Heart right ventricle (tissue), 16 donors: ENCODE data around the gene SEPHS2. TPM values are rescaled to one million over a fixed set of nuclear protein-coding genes. Genes with fewer than 3 reads are reported as not detected.

Experiments
- ATAC-seq, 8 donors: fragments of 200-7000 bp; cut with Tn5 transposase; one replicate each; pipeline ENCODE4 v1.9.1; 2020; ENCODE audit warnings: mild to moderate bottlenecking in 8 of 8, moderate library complexity in 8 of 8, moderate number of reproducible peaks in 1 of 8
- DNase-seq, 2 donors: peaks; one replicate each; pipeline ENCODE4 v3.0.0-alpha.2; 2020
- H3K27ac ChIP-seq, 10 donors: fragments of 200-600 bp; sonication (generic) in 2 of 10; one replicate each; pipeline versions ENCODE4 v1.5.0 to v1.8.0; 2020 to 2022; ENCODE audit warnings: mild to moderate bottlenecking in 3 of 10
- H3K27me3 ChIP-seq, 7 donors: fragments of 200-600 bp; one replicate each; pipeline ENCODE4 v1.8.0; 2021 to 2022; ENCODE audit warnings: mild to moderate bottlenecking in 2 of 7
- H3K36me3 ChIP-seq, 9 donors: fragments of 200-600 bp; sonication (generic) in 1 of 9; one replicate each; pipeline versions ENCODE4 v1.5.0 to v1.8.0; 2020 to 2022; ENCODE audit warnings: mild to moderate bottlenecking in 2 of 9
- H3K4me1 ChIP-seq, 9 donors: fragments of 200-600 bp; sonication (generic) in 1 of 9; one replicate each; pipeline versions ENCODE4 v1.5.0 to v1.8.0; 2020 to 2022; ENCODE audit warnings: mild to moderate bottlenecking in 4 of 9
- H3K4me3 ChIP-seq, 10 donors: fragments of 200-600 bp; sonication (generic) in 2 of 10; one replicate each; pipeline versions ENCODE4 v1.5.0 to v1.8.0; 2020 to 2022; ENCODE audit warnings: mild to moderate bottlenecking in 7 of 10, moderate library complexity in 2 of 10
- H3K9me3 ChIP-seq, 11 donors: fragments of 200-600 bp in 10 of 11; sonication (generic) in 2 of 11; one replicate each; pipeline versions ENCODE4 v1.5.0 to v1.8.0; 2013 to 2022; ENCODE audit warnings: mild to moderate bottlenecking in 2 of 11, control low read depth in 1 of 11, moderate library complexity in 1 of 11
- WGBS, 2 donors: extraction: QIAGEN DNeasy Blood & Tissue Kit; methylation state at CpG; one replicate each; pipeline ENCODE4 v1.1.7; 2013; ENCODE audit warnings: inconsistent platforms in 1 of 2; 5-methylcytosine and 5-hydroxymethylcytosine counted together
- intact Hi-C, 10 donors: fragments of 100-400 bp; cut with DNase I; formaldehyde crosslinking; loops; one replicate each; pipeline versions ENCODE4 v1.11.1 to v1.14.2; 2022
- polyA plus RNA-seq, 2 donors: library from polyadenylated mRNA; stranded (reverse); fragments of 200-250 nt; gene quantifications; one replicate each; pipeline ENCODE4 v1.2.3, GENCODE V29; 2013
- total RNA-seq, 10 donors: library from RNA; stranded (reverse); fragmentation: NEBNext Ultra II Directional in 3 of 10; extraction: Animal tissue kit (Norgen Biotek cat#: 25700) in 3 of 10; gene quantifications; one replicate each; pipeline versions ENCODE4 v1.2.1 to v1.2.4, GENCODE V29; 2021 to 2023
- TF ChIP-seq, protein P1 (sequence below), 9 donors: fragments of 200-600 bp; sonication (generic) in 2 of 9; IDR thresholded peaks; one replicate each; pipeline versions ENCODE4 v1.5.0 to v1.8.0; 2021 to 2022; ENCODE audit warnings: antibody characterized with exemption in 9 of 9, mild to moderate bottlenecking in 5 of 9, moderate library complexity in 1 of 9
- donor health status: Arrhythmogenic right ventricular cardiomyopathy.
- donor health status: ischemic (EF 13 %, LVEDD 7.1; RV severe dilation, severe dysfunction).
- donor health status: healthy with polysubstance abuse.
- donor health status: DM: no; HTN: yes; CAD: no.
- donor health status: DM: no; HTN: no; CAD: no.
- donor health status: ischemic (EF 25% LVEDD 6.9; RV normal size, moderate dysfunction).
- donor health status: ischemic (EF 25% LVEDD 5.7; RV mildly dilated, moderate dysfunction).
- donor health status: healthy.
- donor health status: DM: yes; HTN: yes; CAD: no.
- donor health status: Ischemic cardiomyopathy.
- donor health status: ischemic (EF 35%, LVEDD 5.7; RV mildly dilated, moderate dysfunction).
- donor health status: nonischemic (EF 11% LVEDD 7.7; RV severe dilation, severe dysfunction).
- donor health status: DM: yes; HTN: yes; CAD: no.
- donor health status: PGD.
- donor health status: ischemic (EF 29% LVEDD 5.4; RV normal size, mild dysfunction).
- donor health status: nonischemic (EF 23%, LVEDD 6.1; RV moderate dilation, normal function).

Gene SEPHS2
- total and polyA plus RNA-seq, 12 donors, result 17.3 to 49.3 (median 29.3) TPM

DNA sequence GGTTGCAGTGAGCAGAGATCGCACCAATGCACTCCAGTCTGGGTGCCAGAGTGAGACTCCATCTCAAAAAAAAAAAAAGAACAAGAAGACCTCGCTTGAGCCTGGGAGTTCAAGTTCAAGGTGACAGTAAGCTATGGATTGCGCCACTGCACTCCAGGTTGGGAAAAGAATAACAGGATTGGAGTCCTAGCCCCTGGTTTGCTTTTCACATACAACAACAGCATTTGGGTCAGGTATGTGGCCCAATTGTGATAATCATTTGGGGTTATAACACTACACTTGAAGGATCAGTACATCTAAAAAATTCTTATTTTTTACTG, 3.4 kb upstream of the SEPHS2 start:
- TF ChIP-seq, protein P1, sequence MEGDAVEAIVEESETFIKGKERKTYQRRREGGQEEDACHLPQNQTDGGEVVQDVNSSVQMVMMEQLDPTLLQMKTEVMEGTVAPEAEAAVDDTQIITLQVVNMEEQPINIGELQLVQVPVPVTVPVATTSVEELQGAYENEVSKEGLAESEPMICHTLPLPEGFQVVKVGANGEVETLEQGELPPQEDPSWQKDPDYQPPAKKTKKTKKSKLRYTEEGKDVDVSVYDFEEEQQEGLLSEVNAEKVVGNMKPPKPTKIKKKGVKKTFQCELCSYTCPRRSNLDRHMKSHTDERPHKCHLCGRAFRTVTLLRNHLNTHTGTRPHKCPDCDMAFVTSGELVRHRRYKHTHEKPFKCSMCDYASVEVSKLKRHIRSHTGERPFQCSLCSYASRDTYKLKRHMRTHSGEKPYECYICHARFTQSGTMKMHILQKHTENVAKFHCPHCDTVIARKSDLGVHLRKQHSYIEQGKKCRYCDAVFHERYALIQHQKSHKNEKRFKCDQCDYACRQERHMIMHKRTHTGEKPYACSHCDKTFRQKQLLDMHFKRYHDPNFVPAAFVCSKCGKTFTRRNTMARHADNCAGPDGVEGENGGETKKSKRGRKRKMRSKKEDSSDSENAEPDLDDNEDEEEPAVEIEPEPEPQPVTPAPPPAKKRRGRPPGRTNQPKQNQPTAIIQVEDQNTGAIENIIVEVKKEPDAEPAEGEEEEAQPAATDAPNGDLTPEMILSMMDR (IDR thresholded peaks at IDR 0.05), result no peak
- Histone ChIP-seq H3K36me3 (peaks cover 0 to 7% (median 0%) of the 10 kb centered on the region in 9 donors), H3K27me3 (no peaks in the 10 kb centered on the region), H3K9me3 (no peaks in the 10 kb centered on the region), H3K27ac (no peak overlapping the region), H3K4me1 (peaks cover 0 to 28% (median 14%) of the 10 kb centered on the region in 9 donors), H3K4me3 (no peak overlapping the region)
- intact Hi-C loops, result loop anchor here in 7 of 10 donors (5.0 to 10.0 kb wide), 7 partner anchors 76 to 243 kb away; partner anchors contain the start of genes ZNF768 (in 4 of the 7), ZNF688 (in 1 of the 7) and ZNF785 (in 1 of the 7)
- ATAC-seq, result no peak
- no peak for DNase-seq
- WGBS, 2 donors, result 87 to 90% methylated on average over 3 of the region's 3 CpGs

GRCh38 chr16:30447512-30448226, 2.0 kb upstream of the SEPHS2 start:
- no peak overlapping the region for H3K4me3 ChIP-seq
- no peaks in the 10 kb centered on the region for H3K9me3 ChIP-seq
- peaks cover 2 to 39% (median 18%) of the 10 kb centered on the region in 9 donors for H3K4me1 ChIP-seq
- DNase-seq (no peak), ATAC-seq (no peak)
- TF ChIP-seq, protein P1 (IDR thresholded peaks at IDR 0.05), result no peak
- intact Hi-C loops, result loop anchor here in 7 of 10 donors (2.0 to 10.0 kb wide), 8 partner anchors 77 to 245 kb away; partner anchors contain the start of genes ZNF768 (in 5 of the 7), ZNF688 (in 1 of the 7) and ZNF785 (in 1 of the 7)
- 87 to 89% methylated on average over 12 of the region's 12 CpGs for WGBS, 2 donors
- H3K36me3 ChIP-seq, result peaks cover 0 to 21% (median 9%) of the 10 kb centered on the region in 9 donors
- no peak overlapping the region for H3K27ac ChIP-seq
- H3K27me3 ChIP-seq, result no peaks in the 10 kb centered on the region

GRCh38 chr16:30446203-30446595, 525 bp upstream of the SEPHS2 start:
- TF ChIP-seq, protein P1 (IDR thresholded peaks at IDR 0.05), result no peak
- intact Hi-C loops, result loop anchor here in 7 of 10 donors (2.0 to 10.0 kb wide), 8 partner anchors 79 to 246 kb away; partner anchors contain the start of genes ZNF768 (in 5 of the 7), ZNF688 (in 1 of the 7) and ZNF785 (in 1 of the 7)
- DNase-seq, result no peak
- 78 to 82% methylated on average over 10 of the region's 10 CpGs for WGBS, 2 donors
- Histone ChIP-seq H3K4me3 (peak overlapping the region; percentile 70 to 98 (median 80)), H3K27ac (peak overlapping the region in 9 of 10 donors; percentile 92 to 100 (median 97)), H3K27me3 (no peaks in the 10 kb centered on the region), H3K9me3 (no peaks in the 10 kb centered on the region), H3K4me1 (peaks cover 2 to 39% (median 18%) of the 10 kb centered on the region in 9 donors), H3K36me3 (peaks cover 0 to 22% (median 10%) of the 10 kb centered on the region in 9 donors)
- ATAC-seq, result peak in 1 of 8 donors; percentile 1

DNA sequence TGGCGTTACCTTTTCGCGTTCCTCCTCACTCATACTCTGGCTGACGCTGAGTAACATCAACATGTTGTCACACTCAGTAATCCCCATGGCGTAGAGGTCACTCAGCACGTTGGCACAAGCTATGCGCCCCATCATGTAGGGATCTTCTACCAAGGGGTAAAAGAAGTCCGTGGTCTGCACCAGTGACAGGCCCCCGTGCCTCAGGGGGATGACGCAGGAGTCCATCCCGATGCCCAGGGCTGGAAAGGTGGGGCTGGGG, 596 bp downstream of the SEPHS2 start:
- ATAC-seq, result no peak
- Histone ChIP-seq H3K4me3 (peak overlapping the region; percentile 70 to 98 (median 80)), H3K27me3 (no peaks in the 10 kb centered on the region), H3K9me3 (no peaks in the 10 kb centered on the region), H3K4me1 (peaks cover 2 to 36% (median 18%) of the 10 kb centered on the region in 9 donors), H3K36me3 (peaks cover 0 to 22% (median 10%) of the 10 kb centered on the region in 9 donors), H3K27ac (peak overlapping the region; percentile 69 to 100 (median 96))
- 31 to 33% methylated on average over 11 of the region's 11 CpGs for WGBS, 2 donors
- TF ChIP-seq, protein P1 (IDR thresholded peaks at IDR 0.05), result no peak
- no peak for DNase-seq
- intact Hi-C loops, result loop anchor here in 7 of 10 donors (2.0 to 10.0 kb wide), 8 partner anchors 80 to 247 kb away; partner anchors contain the start of genes ZNF768 (in 5 of the 7), ZNF688 (in 1 of the 7) and ZNF785 (in 1 of the 7)
